GM12878 (cell line): ENCODE data around the gene UNC119B. TPM values are rescaled to one million over a fixed set of nuclear protein-coding genes. Genes with fewer than 3 reads are reported as not detected.

Source experiments
- BCL3 ChIP-seq: IDR thresholded peaks from 2 replicates; pipeline ENCODE4 v1.6.1; 2011; ENCODE audit warnings: borderline replicate concordance, low read depth, mild to moderate bottlenecking, moderate library complexity, low read length; ENCODE audit not compliant: insufficient read depth, poor library complexity, severe bottlenecking
- E4F1 ChIP-seq: fragments of 450-650 bp; IDR thresholded peaks from 2 replicates; pipeline ENCODE4 v1.6.1; 2018; ENCODE audit warnings: borderline replicate concordance, mild to moderate bottlenecking; ENCODE audit not compliant: partially characterized antibody
- EGR1 ChIP-seq, 2 experiments: IDR thresholded peaks; 1 replicate in 1 of 2; 2 replicates in 1 of 2; pipeline ENCODE4 v1.6.1; 2011 to 2012; ENCODE audit warnings: low read depth in 2 of 2, low read length in 2 of 2, borderline replicate concordance in 1 of 2, mild to moderate bottlenecking in 1 of 2, moderate library complexity in 1 of 2
- FOS ChIP-seq: IDR thresholded peaks from 3 replicates; pipeline ENCODE4 v1.6.1; 2011; ENCODE audit warnings: borderline replicate concordance; ENCODE audit not compliant: insufficient read length; ENCODE audit errors: extremely low read depth
- IRF4 ChIP-seq: IDR thresholded peaks from 2 replicates; pipeline ENCODE4 v1.6.1; 2011; ENCODE audit warnings: low read depth, low read length
- NR2C2 ChIP-seq: IDR thresholded peaks from 2 replicates; pipeline ENCODE4 v1.6.1; 2011; ENCODE audit warnings: borderline replicate concordance, low read depth; ENCODE audit not compliant: control insufficient read depth, insufficient read length
- PKNOX1 ChIP-seq: fragments of 450-650 bp; IDR thresholded peaks from 2 replicates; pipeline ENCODE4 v1.6.1; 2016; ENCODE audit warnings: mild to moderate bottlenecking
- RAD21 ChIP-seq: IDR thresholded peaks from 2 replicates; pipeline ENCODE4 v1.6.1; 2011; ENCODE audit warnings: mild to moderate bottlenecking, low read depth, low read length, moderate library complexity; ENCODE audit not compliant: insufficient read depth
- RAD51 ChIP-seq: fragments of 450-650 bp; IDR thresholded peaks from 2 replicates; pipeline ENCODE4 v1.6.1; 2016; ENCODE audit warnings: moderate library complexity, mild to moderate bottlenecking, inconsistent platforms
- RBBP5 ChIP-seq: fragments of 200-600 bp; sonication (generic); conservative IDR thresholded peaks from 2 replicates; pipeline ENCODE4 v1.6.1; 2016
- TCF3 ChIP-seq: IDR thresholded peaks from 2 replicates; pipeline ENCODE4 v1.6.1; 2012; ENCODE audit warnings: low read depth, mild to moderate bottlenecking, low read length, borderline replicate concordance; ENCODE audit not compliant: insufficient read depth
- ZBED1 ChIP-seq: IDR thresholded peaks from 2 replicates; pipeline ENCODE4 v1.6.1; 2016; ENCODE audit warnings: borderline replicate concordance
- ZBTB4 ChIP-seq: fragments of 450-650 bp; formaldehyde crosslinking; IDR thresholded peaks from 2 replicates; pipeline ENCODE4 v1.4.0; 2022; ENCODE audit warnings: mild to moderate bottlenecking, moderate library complexity
- ZNF207 ChIP-seq: fragments of 450-650 bp; IDR thresholded peaks from 2 replicates; pipeline ENCODE4 v1.6.1; 2014; ENCODE audit warnings: antibody characterized with exemption, mild to moderate bottlenecking, borderline replicate concordance
- ZNF24 ChIP-seq: fragments of 450-650 bp; IDR thresholded peaks from 2 replicates; pipeline ENCODE4 v1.6.1; 2017; ENCODE audit warnings: antibody characterized with exemption, mild to moderate bottlenecking
- polyA plus RNA-seq, 11 experiments: library from polyadenylated mRNA; depleted of rRNA in 4 of 11; unstranded in 6 of 11; stranded (reverse) in 5 of 11; fragments of >200 nt; fragmentation: Nextera tagmentation in 4 of 11; fragmentation: Illumina TruSeq in 1 of 11; extraction: Ambion mirVana in 4 of 11; extraction: Trizol in 1 of 11; gene quantifications; 1 replicate in 1 of 11; 2 replicates in 10 of 11; pipeline versions ENCODE4 v1.2.1 to v1.2.3, GENCODE V29; 2011 to 2016; ENCODE audit warnings: inconsistent platforms in 2 of 11, missing spikeins in 2 of 11, low read depth in 1 of 11
- total RNA-seq, 4 experiments: library from RNA; depleted of rRNA in 3 of 4; stranded (reverse); fragments of >200 nt in 3 of 4; fragmentation: Illumina TruSeq in 1 of 4; extraction: Trizol in 1 of 4; gene quantifications; 2 replicates each; pipeline versions ENCODE4 v1.2.1 to v1.2.3, GENCODE V29; 2013 to 2021
- TF ChIP-seq, protein P1 (sequence below): fragments of 450-650 bp; conservative IDR thresholded peaks from 2 replicates; pipeline ENCODE4 v1.6.1; 2017; ENCODE audit warnings: mild to moderate bottlenecking, moderate library complexity

UNC119B gene
- total and polyA plus RNA-seq, 10 of the 15 experiments (the other 5 are each of a cell fraction or from before 2014, with no cell fraction given) = 4.3 to 31.5 (median 10.5) TPM

DNA sequence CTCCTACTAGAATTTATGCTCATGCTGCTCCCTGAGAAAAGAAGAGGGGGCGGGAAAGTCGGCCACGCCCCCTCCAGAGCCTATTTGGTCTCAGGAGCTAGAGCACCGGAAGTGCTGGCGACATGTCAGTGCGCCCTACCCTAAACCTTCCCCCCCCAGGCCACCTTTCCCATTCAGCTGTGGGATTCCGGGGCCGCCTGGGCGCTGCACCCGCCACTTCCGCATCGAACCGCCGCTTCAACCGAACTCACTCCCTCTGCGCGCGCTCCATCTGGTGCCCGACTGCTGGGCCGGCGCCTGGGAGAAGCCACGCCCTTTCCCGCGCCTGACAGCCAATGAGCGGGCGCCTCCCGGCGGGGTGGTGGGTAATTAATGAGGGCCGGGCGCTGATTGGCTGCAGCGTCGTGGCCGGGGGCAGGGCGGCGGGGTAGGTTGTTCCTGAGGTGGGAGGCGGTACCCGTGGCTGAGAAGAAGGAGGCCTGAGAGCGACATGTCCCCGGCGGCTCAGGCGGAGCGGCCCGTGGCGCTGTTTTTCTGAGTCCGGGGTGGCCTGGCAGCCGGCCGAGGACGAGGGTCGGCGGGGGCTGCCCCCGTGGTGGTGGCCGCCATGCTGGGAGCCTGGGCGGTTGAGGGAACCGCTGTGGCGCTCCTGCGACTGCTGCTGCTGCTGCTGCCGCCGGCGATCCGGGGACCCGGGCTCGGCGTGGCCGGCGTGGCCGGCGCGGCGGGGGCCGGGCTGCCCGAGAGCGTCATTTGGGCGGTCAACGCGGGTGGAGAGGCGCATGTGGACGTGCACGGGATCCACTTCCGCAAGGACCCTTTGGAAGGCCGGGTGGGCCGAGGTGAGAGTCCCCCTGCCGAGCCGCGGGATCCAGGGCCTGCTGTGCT lies 23.3 kb upstream of the UNC119B start, which contains the start of gene MLEC (continued):
- no peak for TF ChIP-seq RBBP5
- no peak for TF ChIP-seq E4F1
- peak; percentile 42; the same call in 1 of the 2 replicates for TF ChIP-seq IRF4
- TF ChIP-seq ZNF24 = peak; percentile 77
- TF ChIP-seq PKNOX1 = peak; percentile 75
- peak; percentile 19 to 62 for TF ChIP-seq EGR1 (IDR thresholded peaks at IDR 0.05; ENCODE audit: borderline replicate concordance in 1 of 2, low read depth in 2 of 2, low read length in 2 of 2)
- TF ChIP-seq FOS = peak; percentile 31
- TF ChIP-seq, protein P1, sequence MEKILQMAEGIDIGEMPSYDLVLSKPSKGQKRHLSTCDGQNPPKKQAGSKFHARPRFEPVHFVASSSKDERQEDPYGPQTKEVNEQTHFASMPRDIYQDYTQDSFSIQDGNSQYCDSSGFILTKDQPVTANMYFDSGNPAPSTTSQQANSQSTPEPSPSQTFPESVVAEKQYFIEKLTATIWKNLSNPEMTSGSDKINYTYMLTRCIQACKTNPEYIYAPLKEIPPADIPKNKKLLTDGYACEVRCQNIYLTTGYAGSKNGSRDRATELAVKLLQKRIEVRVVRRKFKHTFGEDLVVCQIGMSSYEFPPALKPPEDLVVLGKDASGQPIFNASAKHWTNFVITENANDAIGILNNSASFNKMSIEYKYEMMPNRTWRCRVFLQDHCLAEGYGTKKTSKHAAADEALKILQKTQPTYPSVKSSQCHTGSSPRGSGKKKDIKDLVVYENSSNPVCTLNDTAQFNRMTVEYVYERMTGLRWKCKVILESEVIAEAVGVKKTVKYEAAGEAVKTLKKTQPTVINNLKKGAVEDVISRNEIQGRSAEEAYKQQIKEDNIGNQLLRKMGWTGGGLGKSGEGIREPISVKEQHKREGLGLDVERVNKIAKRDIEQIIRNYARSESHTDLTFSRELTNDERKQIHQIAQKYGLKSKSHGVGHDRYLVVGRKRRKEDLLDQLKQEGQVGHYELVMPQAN = peak; percentile 82
- TF ChIP-seq RAD51 = no peak
- peak; percentile 68 for TF ChIP-seq RAD21
- peak; percentile 93; the same call in 1 of the 2 replicates for TF ChIP-seq ZNF207
- TF ChIP-seq ZBED1 = peak; percentile 75; the same call in 1 of the 2 replicates
- peak; percentile 81; the same call in 1 of the 2 replicates for TF ChIP-seq TCF3
- no peak for TF ChIP-seq NR2C2
- TF ChIP-seq ZBTB4 (CRISPR knock-in tag) = 0 out of 2 replicates have a peak, but pooled peaks have one; percentile 17
- TF ChIP-seq BCL3 = no peak
